Fibroblast of the aortic adventitia (primary cell): Measurements from ENCODE around the gene LGALS4. TPM values are rescaled to one million over a fixed set of nuclear protein-coding genes. Genes with fewer than 3 reads are reported as not detected.
"Not testable (repeated sequence)": the region's sequence is repeated elsewhere in the genome, so short reads cannot be mapped to it uniquely, and the experiment has no call there.

Experiments used
- DNase-seq: peaks from one replicate; pipeline ENCODE4 v3.0.0-alpha.2; 2010; ENCODE audit warnings: low read depth
- H3K4me3 ChIP-seq: 2 replicates; pipeline ENCODE4 v1.5.1; 2011; ENCODE audit warnings: low read depth, mild to moderate bottlenecking, control low read depth, low read length, moderate library complexity
- total RNA-seq: library from RNA; depleted of rRNA; stranded (reverse); fragments of >200 nt; gene quantifications from 2 replicates; pipeline ENCODE4 v1.2.3, GENCODE V29; 2012; ENCODE audit warnings: low replicate concordance
- TF ChIP-seq, protein P1 (sequence below): IDR thresholded peaks from 2 replicates; pipeline ENCODE4 v1.5.1; 2011; ENCODE audit warnings: mild to moderate bottlenecking, low read length, control low read depth, inconsistent platforms; ENCODE audit not compliant: insufficient read depth

Gene LGALS4
- total RNA-seq, 1 donor, result not detected

DNA sequence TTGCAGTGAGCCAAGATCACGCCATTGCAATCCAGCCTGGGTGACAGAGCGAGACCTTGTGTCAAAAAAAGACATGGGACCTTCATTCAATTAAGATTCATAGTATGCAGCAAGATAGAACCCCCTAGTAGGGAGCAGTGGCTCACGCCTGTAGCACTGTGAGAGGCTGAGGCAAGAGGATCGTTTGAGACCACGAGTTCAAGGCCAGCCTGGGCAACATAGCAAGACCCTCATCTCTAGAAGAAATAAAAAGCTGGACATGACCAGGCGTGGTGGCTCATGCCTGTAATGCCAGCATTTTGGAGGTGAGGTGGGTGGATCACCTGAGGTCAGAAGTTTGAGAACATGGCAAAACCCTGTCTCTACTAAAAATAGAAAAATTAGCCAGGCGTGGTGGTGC lies 32.3 kb downstream of the LGALS4 start:
- H3K4me3 ChIP-seq, result no peak overlapping the region
- TF ChIP-seq, protein P1, sequence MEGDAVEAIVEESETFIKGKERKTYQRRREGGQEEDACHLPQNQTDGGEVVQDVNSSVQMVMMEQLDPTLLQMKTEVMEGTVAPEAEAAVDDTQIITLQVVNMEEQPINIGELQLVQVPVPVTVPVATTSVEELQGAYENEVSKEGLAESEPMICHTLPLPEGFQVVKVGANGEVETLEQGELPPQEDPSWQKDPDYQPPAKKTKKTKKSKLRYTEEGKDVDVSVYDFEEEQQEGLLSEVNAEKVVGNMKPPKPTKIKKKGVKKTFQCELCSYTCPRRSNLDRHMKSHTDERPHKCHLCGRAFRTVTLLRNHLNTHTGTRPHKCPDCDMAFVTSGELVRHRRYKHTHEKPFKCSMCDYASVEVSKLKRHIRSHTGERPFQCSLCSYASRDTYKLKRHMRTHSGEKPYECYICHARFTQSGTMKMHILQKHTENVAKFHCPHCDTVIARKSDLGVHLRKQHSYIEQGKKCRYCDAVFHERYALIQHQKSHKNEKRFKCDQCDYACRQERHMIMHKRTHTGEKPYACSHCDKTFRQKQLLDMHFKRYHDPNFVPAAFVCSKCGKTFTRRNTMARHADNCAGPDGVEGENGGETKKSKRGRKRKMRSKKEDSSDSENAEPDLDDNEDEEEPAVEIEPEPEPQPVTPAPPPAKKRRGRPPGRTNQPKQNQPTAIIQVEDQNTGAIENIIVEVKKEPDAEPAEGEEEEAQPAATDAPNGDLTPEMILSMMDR, result no peak
- no peak for DNase-seq

DNA sequence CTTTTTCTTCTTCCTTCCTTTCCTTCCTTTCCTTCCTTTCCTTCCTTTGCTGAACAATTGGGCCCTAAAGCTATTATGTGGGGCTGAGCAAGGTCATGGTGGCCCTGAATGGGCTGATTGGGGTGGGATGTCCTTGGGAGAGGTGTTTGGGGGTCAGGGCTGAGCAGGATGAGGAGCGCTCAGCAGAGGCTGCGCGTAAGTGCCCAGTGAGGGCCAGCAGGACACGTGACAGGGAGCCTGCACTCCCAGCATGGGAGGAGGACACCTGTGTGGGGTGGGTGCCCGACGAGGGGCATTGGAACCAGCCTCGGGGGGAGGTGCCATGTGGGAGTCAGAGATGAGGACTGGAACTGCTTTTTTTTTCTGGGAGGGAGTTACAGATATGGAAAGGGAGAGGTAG lies 34.0 kb downstream of the LGALS4 start:
- TF ChIP-seq, protein P1, result no peak
- H3K4me3 ChIP-seq, result no peak overlapping the region
- no peak for DNase-seq

DNA sequence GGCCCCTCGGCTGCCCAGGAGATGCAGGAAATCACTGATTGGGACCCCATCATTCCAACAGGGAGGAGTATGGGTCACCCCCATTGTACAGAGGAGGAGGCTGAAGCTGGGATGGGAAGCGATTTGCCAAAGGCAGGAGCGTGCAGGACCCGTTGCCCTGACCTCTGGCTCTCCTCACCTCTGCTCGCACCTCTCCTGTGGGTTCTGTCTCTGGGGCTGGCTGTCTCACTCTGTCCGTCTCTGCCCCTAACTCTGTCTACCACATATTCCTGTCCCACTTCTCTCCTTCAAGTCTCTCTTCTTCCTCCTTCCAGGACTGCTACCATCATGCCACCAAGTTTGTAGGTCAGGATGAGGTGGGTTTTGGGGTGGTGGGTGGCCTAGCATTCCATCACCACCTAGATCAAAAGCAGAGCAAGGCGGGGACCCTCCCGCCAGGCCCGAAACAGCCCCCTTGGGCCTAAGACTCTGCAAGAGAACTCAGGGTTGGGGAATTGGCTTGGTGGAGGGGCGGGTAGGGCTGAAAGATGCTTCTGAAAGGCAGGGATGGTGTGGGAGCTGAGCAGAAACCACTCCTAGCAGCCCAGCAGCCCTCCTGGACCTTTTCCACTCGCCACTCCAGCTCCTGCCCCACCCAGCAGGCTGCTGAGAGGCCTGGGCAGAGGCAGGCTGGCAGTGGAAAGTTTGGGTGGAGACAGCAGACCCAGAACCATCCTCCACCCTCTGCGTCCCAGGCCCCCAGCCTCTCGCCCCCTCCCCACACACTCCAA lies 38.4 kb downstream of the LGALS4 start:
- no peak for DNase-seq
- TF ChIP-seq, protein P1, result no peak
- H3K4me3 ChIP-seq, result no peak overlapping the region

DNA sequence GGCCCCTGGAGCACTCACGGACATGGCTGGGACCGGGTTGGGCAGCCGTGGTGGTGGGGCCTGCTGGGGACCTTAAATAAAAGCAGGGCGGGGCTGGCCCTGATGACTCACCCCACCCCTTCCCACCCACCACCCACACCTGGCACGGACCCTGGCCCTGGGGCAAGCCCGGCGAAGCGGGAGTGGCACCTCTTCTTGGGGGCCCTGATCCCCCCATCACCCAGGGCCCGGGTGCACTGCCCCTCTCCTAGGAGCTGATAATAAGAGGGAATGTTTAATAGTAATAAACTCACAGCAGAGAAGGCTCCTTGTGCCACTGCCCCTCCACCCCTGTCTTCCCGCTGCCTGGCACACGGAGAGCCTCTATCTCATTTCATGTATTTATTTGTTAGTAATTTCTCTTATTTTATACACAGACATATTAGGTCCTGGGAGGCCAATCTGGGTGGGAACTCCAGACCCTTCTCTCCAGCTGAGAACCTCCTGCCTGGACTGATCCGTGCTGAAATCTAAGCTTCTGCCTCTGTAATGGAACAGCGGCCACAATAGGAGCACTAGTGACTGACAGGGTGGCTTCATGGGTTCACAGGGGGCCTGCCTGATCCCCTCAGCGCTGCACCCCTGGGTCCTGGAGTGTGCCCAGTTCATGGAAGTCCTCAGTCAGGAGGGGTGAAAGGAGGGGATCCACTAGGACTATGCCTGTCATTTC lies 39.1 kb downstream of the LGALS4 start, which contains the start of gene LGALS7:
TSS of gene LGALS7 (minus strand) at position 49 of the 709 bp plus-strand sequence. CDS start at position 24, 25 bp downstream.
- no peak within 1 kb of the TSS for H3K4me3 ChIP-seq
- TF ChIP-seq, protein P1, result no peak
- no peak for DNase-seq

DNA sequence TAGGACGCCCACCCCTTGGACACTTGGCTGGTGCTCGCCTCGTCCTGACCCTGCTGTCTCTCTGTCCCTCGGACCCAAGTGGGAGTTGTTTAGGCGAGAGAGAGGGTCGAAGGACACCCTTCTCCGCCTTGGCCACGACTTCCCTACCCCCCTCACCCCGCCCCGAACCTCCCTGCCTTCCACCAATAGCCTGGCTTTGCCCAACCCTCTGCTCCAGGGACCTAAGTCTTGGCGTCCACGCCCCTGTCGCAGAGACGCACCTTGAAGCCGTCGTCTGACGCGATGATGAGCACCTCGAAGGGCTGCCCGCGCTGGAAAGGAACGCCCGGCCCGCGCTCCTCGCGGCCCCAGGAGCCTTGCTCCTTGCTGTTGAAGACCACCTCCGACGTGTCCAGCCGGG lies 41.2 kb downstream of the LGALS4 start:
- not testable (repeated sequence) for H3K4me3 ChIP-seq, DNase-seq

DNA sequence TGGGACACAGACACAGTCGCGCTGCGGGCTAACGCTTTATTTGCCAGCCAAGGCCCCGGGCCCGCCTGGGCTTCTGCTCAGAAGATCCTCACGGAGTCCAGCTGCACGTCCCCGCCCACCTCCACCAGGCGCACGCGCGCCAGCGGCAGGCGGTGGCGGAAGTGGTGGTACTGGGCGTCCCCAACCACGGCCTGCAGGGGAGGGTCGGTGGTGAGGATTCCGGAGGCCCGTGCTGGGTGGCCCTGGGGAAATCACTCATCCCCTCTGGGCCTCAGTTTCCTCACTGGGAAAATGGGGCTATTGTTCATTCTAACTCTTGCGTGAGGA lies 41.8 kb downstream of the LGALS4 start:
- not testable (repeated sequence) for DNase-seq, H3K4me3 ChIP-seq

DNA sequence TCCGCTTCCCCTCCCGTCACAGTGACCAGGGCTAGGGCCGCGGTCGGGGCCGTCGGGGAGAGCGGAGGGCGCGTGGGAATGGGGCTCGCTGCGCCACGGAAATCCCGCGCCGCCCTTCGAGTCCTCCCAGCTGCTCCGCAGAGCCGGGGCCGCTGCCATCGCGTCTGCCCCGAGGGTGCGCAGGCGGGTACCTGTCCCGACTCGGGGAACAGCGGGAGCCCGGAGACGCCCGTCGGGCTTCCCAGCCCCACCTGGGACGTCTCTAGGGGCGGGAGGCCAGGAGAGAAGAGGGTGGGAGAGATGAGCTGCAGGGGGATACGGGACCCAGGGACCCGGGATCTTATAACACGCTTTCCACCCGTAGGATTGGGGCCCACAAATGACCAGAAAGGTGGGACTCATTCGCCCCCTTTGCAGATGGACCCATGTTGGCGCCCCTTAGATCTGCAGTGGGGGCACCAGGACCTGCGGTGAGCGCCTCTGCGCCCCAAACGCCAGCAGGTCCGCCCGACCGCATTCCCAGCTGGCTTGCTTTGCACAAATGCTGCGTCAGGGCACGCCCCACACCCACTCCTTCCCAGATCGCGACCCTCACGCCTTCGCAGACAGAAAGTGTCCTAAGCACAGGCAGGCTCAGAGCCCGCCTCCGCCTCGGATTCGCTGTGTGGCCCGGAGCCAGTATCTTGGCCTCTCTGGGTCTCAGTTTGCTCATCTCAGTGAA lies 42.4 kb downstream of the LGALS4 start:
- not testable (repeated sequence) for DNase-seq, H3K4me3 ChIP-seq

DNA sequence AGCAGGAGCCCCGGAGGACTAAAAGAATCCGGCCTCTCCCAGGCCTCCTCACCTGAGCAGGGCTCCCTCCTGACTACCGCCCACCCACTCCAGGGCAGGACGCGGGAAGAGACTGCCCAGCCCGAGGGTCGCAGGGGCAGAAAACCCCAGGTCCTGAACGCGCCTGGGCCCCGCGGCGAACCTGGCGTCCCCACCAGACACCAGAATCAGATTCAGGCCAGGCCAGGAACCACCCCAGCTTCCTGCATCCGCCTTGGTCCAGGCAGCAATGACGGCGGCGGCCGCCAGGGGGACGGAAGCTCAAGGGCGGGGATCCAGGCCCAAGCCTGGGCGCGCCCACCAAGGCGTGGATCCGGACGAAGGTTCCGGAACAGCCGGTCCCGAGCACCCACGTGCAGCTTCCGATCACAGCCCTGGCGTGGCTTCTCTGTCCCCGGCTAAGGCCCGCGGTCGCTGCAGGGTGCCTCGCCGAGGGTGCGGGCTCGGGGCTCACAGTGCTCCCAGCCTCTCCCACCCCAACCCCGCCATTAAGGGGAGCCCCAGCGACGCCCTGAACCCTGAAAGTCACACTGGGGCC lies 43.0 kb downstream of the LGALS4 start:
- TF ChIP-seq, protein P1, result peak; percentile 78
- H3K4me3 ChIP-seq, result no peak overlapping the region
- peak; percentile 64 for DNase-seq
